HCT116 (cell line): Measurements from ENCODE around the gene RAB11A. TPM values are rescaled to one million over a fixed set of nuclear protein-coding genes. Genes with fewer than 3 reads are reported as not detected.

Experiments used
- ATAC-seq: fragments of 200-7000 bp; cut with Tn5 transposase; 2 replicates; pipeline ENCODE4 v1.9.1; 2020; ENCODE audit warnings: mild to moderate bottlenecking, moderate library complexity
- BruUV-seq: library from RNA; stranded (reverse); fragments of 400-500 nt; replicated peaks from 2 replicates; lab custom pipeline; 2021; lab: Mats Ljungman, UMichigan
- CTCF ChIA-PET: fragments of 300-600 bp; sonication (Branson Sonifier 250); formaldehyde crosslinking; loops from one replicate; lab custom pipeline; 2021; ENCODE audit warnings: antibody characterized with exemption; lab: Charles Lee
- POLR2A ChIA-PET: fragments of 300-600, 350-600 bp; sonication (Branson Sonifier 250); formaldehyde crosslinking; loops from one replicate; lab custom pipeline; 2021; ENCODE audit warnings: antibody characterized with exemption; lab: Charles Lee
- RAD21 ChIA-PET, 2 experiments: fragments of 300-600 bp; sonication (Branson Sonifier 250); formaldehyde crosslinking; loops; one replicate each; lab custom pipeline; 2023; ENCODE audit warnings: low total read pairs in 2 of 2; ENCODE audit not compliant: uncharacterized antibody in 2 of 2, unreplicated experiment in 2 of 2, low non-redundant PET in 1 of 2; lab: Charles Lee
- DNase-seq: peaks from one replicate; pipeline ENCODE4 v3.0.0-alpha.2; 2010; ENCODE audit warnings: low read depth, low spot score
- H2AFZ ChIP-seq: fragments of 200-600 bp; shearing (Covaris generic), sonication (generic); 2 replicates; pipeline ENCODE4 v1.6.1; 2017; ENCODE audit warnings: low read depth, mixed run types, mixed read lengths, antibody characterized with exemption, low read length; ENCODE audit not compliant: poor library complexity, severe bottlenecking
- H3K27ac ChIP-seq: 2 replicates; pipeline ENCODE4 v1.5.1; 2012; ENCODE audit warnings: low read depth, low read length
- H3K27me3 ChIP-seq: fragments of 200-600 bp; sonication (generic); 2 replicates; pipeline ENCODE4 v1.6.1; 2016; ENCODE audit warnings: mixed run types, low read length, mixed read lengths; ENCODE audit not compliant: insufficient read depth
- H3K36me3 ChIP-seq, 2 experiments: fragments of 200-500 bp in 1 of 2; fragments of 200-600 bp in 1 of 2; sonication (Bioruptor generic) in 1 of 2; sonication (generic) in 1 of 2; 2 replicates each; pipeline versions ENCODE4 v1.5.1 to v1.6.1; 2014 to 2016; ENCODE audit warnings: low read length in 2 of 2, inconsistent platforms in 1 of 2, mixed read lengths in 1 of 2, mixed run types in 1 of 2; ENCODE audit not compliant: insufficient read depth in 2 of 2, control insufficient read depth in 1 of 2
- H3K4me1 ChIP-seq, 2 experiments: fragments of 200-600 bp in 1 of 2; sonication (generic) in 1 of 2; 2 replicates each; pipeline versions ENCODE4 v1.5.1 to v1.6.1; 2012 to 2017; ENCODE audit warnings: low read length in 2 of 2, inconsistent platforms in 1 of 2, mild to moderate bottlenecking in 1 of 2, mixed read lengths in 1 of 2, mixed run types in 1 of 2, moderate library complexity in 1 of 2; ENCODE audit not compliant: insufficient read depth in 2 of 2, control insufficient read depth in 1 of 2
- H3K4me2 ChIP-seq: fragments of 200-600 bp; sonication (generic); 2 replicates; pipeline ENCODE4 v1.6.1; 2017; ENCODE audit warnings: mixed run types, low read length, mixed read lengths
- H3K4me3 ChIP-seq, 2 experiments: fragments of 200-600 bp in 1 of 2; sonication (generic) in 1 of 2; replicated peaks in 1 of 2; 2 replicates each; pipeline ENCODE4 v1.5.1; 2011 to 2016; ENCODE audit warnings: low read length in 2 of 2, control low read depth in 1 of 2, low read depth in 1 of 2, mild to moderate bottlenecking in 1 of 2, mixed read lengths in 1 of 2, mixed run types in 1 of 2
- H3K79me2 ChIP-seq: fragments of 200-600 bp; sonication (generic); 2 replicates; pipeline ENCODE4 v1.6.1; 2017; ENCODE audit warnings: mild to moderate bottlenecking, mixed run types, low read length, moderate library complexity, mixed read lengths; ENCODE audit not compliant: insufficient read depth
- H3K9ac ChIP-seq: fragments of 200-600 bp; sonication (generic); 2 replicates; pipeline ENCODE4 v1.6.1; 2016; ENCODE audit warnings: low read length, mixed read lengths
- H3K9me2 ChIP-seq: fragments of 200-600 bp; sonication (generic), shearing (Covaris generic); 2 replicates; pipeline ENCODE4 v1.6.1; 2017; ENCODE audit warnings: mixed run types, mild to moderate bottlenecking, moderate library complexity; ENCODE audit not compliant: insufficient read depth
- H3K9me3 ChIP-seq, 2 experiments: fragments of 200-500 bp in 1 of 2; fragments of 200-600 bp in 1 of 2; sonication (Bioruptor generic) in 1 of 2; sonication (generic) in 1 of 2; 2 replicates each; pipeline ENCODE4 v1.6.1; 2014 to 2017; ENCODE audit warnings: low read length in 2 of 2, mixed read lengths in 2 of 2, inconsistent platforms in 1 of 2, low read depth in 1 of 2, mild to moderate bottlenecking in 1 of 2, mixed run types in 1 of 2, moderate library complexity in 1 of 2; ENCODE audit not compliant: control insufficient read depth in 1 of 2, insufficient read depth in 1 of 2
- H4K20me1 ChIP-seq: fragments of 200-600 bp; sonication (generic), shearing (Covaris generic); 2 replicates; pipeline ENCODE4 v1.6.1; 2017; ENCODE audit warnings: mixed run types, mild to moderate bottlenecking, moderate library complexity; ENCODE audit not compliant: insufficient read depth
- CBX3 ChIP-seq: IDR thresholded peaks from 2 replicates; pipeline ENCODE4 v1.6.1; 2012; ENCODE audit warnings: low read depth
- CEBPB ChIP-seq: IDR thresholded peaks from 2 replicates; pipeline ENCODE4 v1.6.1; 2012; ENCODE audit warnings: low read depth
- CTCF ChIP-seq, 3 experiments: fragments of 200-600 bp in 1 of 3; sonication (generic) in 1 of 3; IDR thresholded peaks in 2 of 3; conservative IDR thresholded peaks in 1 of 3; 2 replicates each; pipeline ENCODE4 v1.5.1; 2012 to 2017; ENCODE audit warnings: low read depth in 2 of 3, low read length in 2 of 3, antibody characterized with exemption in 1 of 3, borderline replicate concordance in 1 of 3, control low read depth in 1 of 3, mild to moderate bottlenecking in 1 of 3, mixed read lengths in 1 of 3, mixed run types in 1 of 3, moderate library complexity in 1 of 3; ENCODE audit not compliant: insufficient read depth in 1 of 3
- EZH2 ChIP-seq: fragments of 200-600 bp; sonication (generic); IDR thresholded peaks from 2 replicates; pipeline ENCODE4 v1.6.1; 2017; ENCODE audit warnings: antibody characterized with exemption, mixed run types
- EZH2phosphoT487 ChIP-seq: fragments of 200-600 bp; IDR thresholded peaks from 2 replicates; pipeline ENCODE4 v1.6.1; 2018; ENCODE audit warnings: antibody characterized with exemption, borderline replicate concordance
- JUND ChIP-seq: IDR thresholded peaks from 2 replicates; pipeline ENCODE4 v1.6.1; 2012
- MAX ChIP-seq: IDR thresholded peaks from 2 replicates; pipeline ENCODE4 v1.6.1; 2012
- POLR2AphosphoS5 ChIP-seq: IDR thresholded peaks from 2 replicates; pipeline ENCODE4 v1.6.1; 2011; ENCODE audit warnings: mild to moderate bottlenecking, low read depth, low read length, moderate library complexity
- REST ChIP-seq: IDR thresholded peaks from 2 replicates; pipeline ENCODE4 v1.6.1; 2012; ENCODE audit warnings: low read depth
- SIN3A ChIP-seq: IDR thresholded peaks from 2 replicates; pipeline ENCODE4 v1.6.1; 2012; ENCODE audit warnings: low read depth
- SP1 ChIP-seq: IDR thresholded peaks from 2 replicates; pipeline ENCODE4 v1.6.1; 2012; ENCODE audit warnings: low read depth
- SRF ChIP-seq: IDR thresholded peaks from 2 replicates; pipeline ENCODE4 v1.6.1; 2012; ENCODE audit warnings: low read depth
- TCF7L2 ChIP-seq: IDR thresholded peaks from 2 replicates; pipeline ENCODE4 v1.7.0; 2011; ENCODE audit warnings: borderline replicate concordance, inconsistent platforms; ENCODE audit not compliant: insufficient read depth, insufficient read length; ENCODE audit errors: extremely low read depth
- YY1 ChIP-seq: IDR thresholded peaks from 2 replicates; pipeline ENCODE4 v1.6.1; 2011; ENCODE audit warnings: low read length, low read depth, moderate library complexity, mild to moderate bottlenecking; ENCODE audit not compliant: insufficient replicate concordance; ENCODE audit errors: extremely low read depth
- ZFX ChIP-seq: fragments of 450-650 bp; IDR thresholded peaks from 2 replicates; pipeline ENCODE4 v1.6.1; 2017
- ZNF274 ChIP-seq: fragments of 200-500 bp; sonication (Bioruptor generic); IDR thresholded peaks from 2 replicates; pipeline ENCODE4 v1.6.1; 2014; ENCODE audit warnings: mild to moderate bottlenecking, low read depth, low read length, inconsistent platforms
- intact Hi-C: fragments of 100-400 bp; cut with micrococcal nuclease; formaldehyde crosslinking; loops from 2 replicates; pipeline ENCODE4 v1.10.0; 2022
- total RNA-seq: library from RNA; stranded (reverse); gene quantifications from one replicate; pipeline ENCODE4 v1.2.1, GENCODE V29; 2021; ENCODE audit not compliant: unreplicated experiment

RAB11A gene
- total RNA-seq, 1 experiment from 2014 or later: 234 TPM

GRCh38 chr15:65885668-65886218, 16.5 kb downstream of the RAB11A start:
- no peak for TF ChIP-seq SP1
- TF ChIP-seq ZFX: no peak
- TF ChIP-seq TCF7L2: no peak
- TF ChIP-seq CTCF (IDR thresholded peaks at IDR 0.05 in 2 of 3, conservative IDR thresholded peaks at IDR 0.05 in 1 of 3; ENCODE audit: borderline replicate concordance in 1 of 3, insufficient read depth in 1 of 3, low read depth in 2 of 3, low read length in 2 of 3): no peak
- TF ChIP-seq YY1: no peak
- no peak for TF ChIP-seq ZNF274
- Histone ChIP-seq H3K36me3 (peaks cover 31 to 43% of the 10 kb centered on the region in 2 experiments; a peak in 3 of 4 replicates), H4K20me1 (peaks cover 10% of the 10 kb centered on the region; the same call in 1 of the 2 replicates), H3K27me3 (no peaks in the 10 kb centered on the region), H3K4me2 (no peak overlapping the region), H3K4me1 (no peaks in the 10 kb centered on the region), H3K9ac (no peak overlapping the region), H3K9me3 (no peaks in the 10 kb centered on the region), H2AFZ (no peak overlapping the region), H3K9me2 (no peaks in the 10 kb centered on the region), H3K4me3 (no peak overlapping the region), H3K79me2 (peaks cover 46% of the 10 kb centered on the region), H3K27ac (no peak overlapping the region)
- no peak for DNase-seq
- CTCF ChIA-PET: no interaction called here
- ATAC-seq: no peak
- POLR2A ChIA-PET: no interaction called here
- RAD21 ChIA-PET: no interaction called here
- intact Hi-C loops: no loop called here
- BruUV-seq: no TSS peak

GRCh38 chr15:65887565-65887964, 18.3 kb downstream of the RAB11A start:
- no peaks in the 10 kb centered on the region for H3K9me3 ChIP-seq
- ATAC-seq: no peak
- H3K4me2 ChIP-seq: no peak overlapping the region
- no peaks in the 10 kb centered on the region for H3K4me1 ChIP-seq
- peaks cover 7% of the 10 kb centered on the region; the same call in 1 of the 2 replicates for H4K20me1 ChIP-seq
- intact Hi-C loops: no loop called here
- BruUV-seq: no TSS peak
- RAD21 ChIA-PET: no interaction called here
- CTCF ChIA-PET: no interaction called here
- H3K36me3 ChIP-seq: peaks cover 22 to 30% of the 10 kb centered on the region in 2 experiments; a peak in 3 of 4 replicates
- DNase-seq: no peak
- H2AFZ ChIP-seq: no peak overlapping the region
- peaks cover 36% of the 10 kb centered on the region for H3K79me2 ChIP-seq
- H3K27me3 ChIP-seq: no peaks in the 10 kb centered on the region
- H3K9me2 ChIP-seq: no peaks in the 10 kb centered on the region
- POLR2A ChIA-PET: no interaction called here
- H3K4me3 ChIP-seq: no peak overlapping the region
- H3K27ac ChIP-seq: no peak overlapping the region
- no peak overlapping the region for H3K9ac ChIP-seq
- TF ChIP-seq TCF7L2 (no peak), EZH2 (no peak), JUND (no peak), CBX3 (no peak), POLR2AphosphoS5 (no peak), ZNF274 (no peak), SRF (no peak), CEBPB (no peak), EZH2phosphoT487 (no peak), ZFX (no peak), SIN3A (no peak), MAX (no peak), REST (no peak)
